Activated B cell treated with CpG ODN at 0.5 μM for 24 hours (primary cell): ENCODE results near the gene SLC17A8. TPM values are rescaled to one million over a fixed set of nuclear protein-coding genes. Genes with fewer than 3 reads are reported as not detected.
"Not testable (repeated sequence)": the region's sequence is repeated elsewhere in the genome, so short reads cannot be mapped to it uniquely, and the experiment has no call there.

Experiments
- ATAC-seq: fragments of 200-7000 bp; cut with Tn5 transposase; one replicate; pipeline ENCODE4 v1.10.0; 2021; ENCODE audit warnings: low read depth, mild to moderate bottlenecking, moderate library complexity
- CTCF ChIA-PET: fragments of 350-600 bp; sonication (Branson Sonifier 250); formaldehyde crosslinking; loops from one replicate; lab custom pipeline; 2021; ENCODE audit warnings: antibody characterized with exemption; lab: Charles Lee
- POLR2A ChIA-PET: fragments of 350-600 bp; sonication (Branson Sonifier 250); formaldehyde crosslinking; loops from one replicate; lab custom pipeline; 2021; ENCODE audit warnings: antibody characterized with exemption; lab: Charles Lee
- DNase-seq: peaks from one replicate; pipeline ENCODE4 v3.0.0; 2022
- H3K27ac Mint-ChIP-seq: one replicate; pipeline ENCODE4 v1.8.0; 2020; ENCODE audit warnings: mixed read lengths
- H3K27me3 Mint-ChIP-seq: one replicate; pipeline ENCODE4 v1.8.0; 2021; ENCODE audit warnings: mixed read lengths
- H3K36me3 Mint-ChIP-seq: one replicate; pipeline ENCODE4 v1.8.0; 2021; ENCODE audit warnings: low read depth, mixed read lengths
- H3K4me1 Mint-ChIP-seq: one replicate; pipeline ENCODE4 v1.8.0; 2021; ENCODE audit warnings: mixed read lengths
- H3K4me3 Mint-ChIP-seq: one replicate; pipeline ENCODE4 v1.8.0; 2020; ENCODE audit warnings: mild to moderate bottlenecking, mixed read lengths
- H3K9me3 Mint-ChIP-seq: one replicate; pipeline ENCODE4 v1.8.0; 2020; ENCODE audit warnings: mixed read lengths
- intact Hi-C: fragments of 100-400 bp; cut with micrococcal nuclease; formaldehyde crosslinking; loops from one replicate; pipeline ENCODE4 v1.15.1; 2024
- total RNA-seq: library from RNA; stranded (reverse); gene quantifications from 2 replicates; pipeline ENCODE4 v1.2.3, GENCODE V29; 2022
- TF ChIP-seq, protein P1 (sequence below): fragments of 200-600 bp; IDR thresholded peaks from one replicate; pipeline ENCODE4 v1.8.0; 2022; ENCODE audit warnings: antibody characterized with exemption, mild to moderate bottlenecking

Gene SLC17A8
- total RNA-seq, 1 donor from 2014 or later, result not detected

DNA sequence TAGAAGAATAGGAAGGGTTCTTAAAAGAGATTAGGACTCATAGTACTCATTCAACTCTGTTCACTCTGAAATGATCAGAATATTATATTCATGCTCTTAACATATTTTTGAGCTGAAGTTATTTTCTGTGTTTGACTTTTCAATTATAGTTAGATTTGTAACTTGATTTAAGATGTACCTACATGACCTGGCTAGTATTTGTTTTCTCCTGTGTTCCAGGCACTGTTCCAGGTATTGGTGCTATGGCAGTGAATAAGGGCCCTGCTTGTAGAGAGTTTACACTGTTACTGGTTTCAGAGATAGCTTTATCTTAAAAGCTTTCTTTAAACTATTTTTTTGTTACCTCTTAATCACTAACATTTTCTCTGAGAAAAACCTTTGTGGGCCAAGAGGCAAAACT, 19.1 kb upstream of the SLC17A8 start:
- Mint-ChIP-seq H3K4me1 (no peaks in the 10 kb centered on the region), H3K36me3 (peaks cover 68% of the 10 kb centered on the region), H3K27me3 (no peaks in the 10 kb centered on the region), H3K4me3 (no peak overlapping the region), H3K27ac (no peak overlapping the region), H3K9me3 (peaks cover 3% of the 10 kb centered on the region)
- DNase-seq, result no peak
- ChIA-PET CTCF (no interaction called here), POLR2A (no interaction called here)
- TF ChIP-seq, protein P1, sequence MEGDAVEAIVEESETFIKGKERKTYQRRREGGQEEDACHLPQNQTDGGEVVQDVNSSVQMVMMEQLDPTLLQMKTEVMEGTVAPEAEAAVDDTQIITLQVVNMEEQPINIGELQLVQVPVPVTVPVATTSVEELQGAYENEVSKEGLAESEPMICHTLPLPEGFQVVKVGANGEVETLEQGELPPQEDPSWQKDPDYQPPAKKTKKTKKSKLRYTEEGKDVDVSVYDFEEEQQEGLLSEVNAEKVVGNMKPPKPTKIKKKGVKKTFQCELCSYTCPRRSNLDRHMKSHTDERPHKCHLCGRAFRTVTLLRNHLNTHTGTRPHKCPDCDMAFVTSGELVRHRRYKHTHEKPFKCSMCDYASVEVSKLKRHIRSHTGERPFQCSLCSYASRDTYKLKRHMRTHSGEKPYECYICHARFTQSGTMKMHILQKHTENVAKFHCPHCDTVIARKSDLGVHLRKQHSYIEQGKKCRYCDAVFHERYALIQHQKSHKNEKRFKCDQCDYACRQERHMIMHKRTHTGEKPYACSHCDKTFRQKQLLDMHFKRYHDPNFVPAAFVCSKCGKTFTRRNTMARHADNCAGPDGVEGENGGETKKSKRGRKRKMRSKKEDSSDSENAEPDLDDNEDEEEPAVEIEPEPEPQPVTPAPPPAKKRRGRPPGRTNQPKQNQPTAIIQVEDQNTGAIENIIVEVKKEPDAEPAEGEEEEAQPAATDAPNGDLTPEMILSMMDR, result no peak
- no peak for ATAC-seq
- intact Hi-C loops, result no loop called here

DNA sequence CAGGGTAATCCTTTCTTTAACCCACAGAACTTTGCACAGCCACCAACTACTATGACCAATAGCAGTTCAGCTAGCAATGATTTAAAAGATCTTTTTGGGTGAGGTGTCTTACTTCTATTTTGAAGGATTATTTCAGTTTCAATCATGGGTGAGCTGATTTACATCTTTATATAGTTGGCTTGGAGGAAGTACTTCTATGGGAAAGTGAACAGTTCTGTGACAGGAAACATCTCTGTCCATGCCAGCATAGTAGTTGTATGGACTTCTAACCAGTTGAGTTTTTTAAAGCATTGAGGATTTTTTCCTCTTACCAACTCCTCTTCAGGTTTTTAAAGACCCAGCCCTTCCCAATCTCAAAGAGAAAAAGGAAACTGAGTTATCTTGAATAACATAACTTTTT, 17.8 kb upstream of the SLC17A8 start:
- intact Hi-C loops, result no loop called here
- peaks cover 55% of the 10 kb centered on the region for H3K36me3 Mint-ChIP-seq

DNA sequence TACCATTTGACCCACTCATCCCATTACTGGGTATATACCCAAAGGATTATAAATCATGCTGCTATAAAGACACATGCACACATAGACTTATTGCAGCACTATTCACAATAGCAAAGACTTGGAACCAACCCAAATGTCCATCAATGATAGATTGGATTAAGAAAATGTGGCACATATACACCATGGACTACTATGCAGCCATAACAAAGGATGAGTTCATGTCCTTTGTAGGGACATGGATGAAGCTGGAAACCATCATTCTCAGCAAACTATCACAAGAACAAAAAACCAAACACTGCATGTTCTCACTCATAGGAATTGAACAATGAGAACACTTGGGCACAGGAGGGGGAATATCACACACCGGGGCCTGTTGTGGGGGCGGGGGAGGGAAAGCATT, 14.0 kb upstream of the SLC17A8 start:
- H3K4me3 Mint-ChIP-seq, CTCF ChIA-PET, H3K27me3 Mint-ChIP-seq, ATAC-seq, H3K27ac Mint-ChIP-seq, DNase-seq, H3K9me3 Mint-ChIP-seq, intact Hi-C loops, H3K4me1 Mint-ChIP-seq, POLR2A ChIA-PET: not testable (repeated sequence)
- H3K36me3 Mint-ChIP-seq, result peaks cover 20% of the 10 kb centered on the region

More for the DNA sequence above, 17.8 kb upstream of the SLC17A8 start:
- TF ChIP-seq, protein P1, result no peak
- Mint-ChIP-seq H3K4me1 (no peaks in the 10 kb centered on the region), H3K27ac (no peak overlapping the region), H3K4me3 (no peak overlapping the region), H3K9me3 (peaks cover 3% of the 10 kb centered on the region), H3K27me3 (no peaks in the 10 kb centered on the region)
- DNase-seq (no peak), ATAC-seq (no peak)
- ChIA-PET POLR2A (no interaction called here), CTCF (no interaction called here)

DNA sequence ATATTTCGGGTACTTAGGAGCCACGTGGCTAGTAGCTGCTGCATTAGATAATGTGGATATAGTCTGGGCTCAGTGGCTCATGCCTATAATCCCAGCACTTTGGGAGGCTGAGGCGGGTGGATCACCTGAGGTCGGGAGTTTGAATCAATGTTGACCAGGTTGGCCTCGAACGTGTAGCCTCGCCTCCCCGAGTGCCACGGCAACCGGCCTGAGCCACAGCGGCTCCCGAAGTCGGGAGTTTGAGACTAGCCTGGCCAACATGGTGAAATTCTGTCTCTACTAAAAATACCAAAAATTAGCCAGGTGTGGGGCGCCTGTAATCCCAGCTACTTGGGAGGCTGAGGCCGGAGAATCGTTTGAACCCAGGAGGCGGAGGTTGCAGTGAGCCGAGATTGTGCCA, 12.5 kb upstream of the SLC17A8 start:
- POLR2A ChIA-PET, CTCF ChIA-PET, intact Hi-C loops: not testable (repeated sequence)

DNA sequence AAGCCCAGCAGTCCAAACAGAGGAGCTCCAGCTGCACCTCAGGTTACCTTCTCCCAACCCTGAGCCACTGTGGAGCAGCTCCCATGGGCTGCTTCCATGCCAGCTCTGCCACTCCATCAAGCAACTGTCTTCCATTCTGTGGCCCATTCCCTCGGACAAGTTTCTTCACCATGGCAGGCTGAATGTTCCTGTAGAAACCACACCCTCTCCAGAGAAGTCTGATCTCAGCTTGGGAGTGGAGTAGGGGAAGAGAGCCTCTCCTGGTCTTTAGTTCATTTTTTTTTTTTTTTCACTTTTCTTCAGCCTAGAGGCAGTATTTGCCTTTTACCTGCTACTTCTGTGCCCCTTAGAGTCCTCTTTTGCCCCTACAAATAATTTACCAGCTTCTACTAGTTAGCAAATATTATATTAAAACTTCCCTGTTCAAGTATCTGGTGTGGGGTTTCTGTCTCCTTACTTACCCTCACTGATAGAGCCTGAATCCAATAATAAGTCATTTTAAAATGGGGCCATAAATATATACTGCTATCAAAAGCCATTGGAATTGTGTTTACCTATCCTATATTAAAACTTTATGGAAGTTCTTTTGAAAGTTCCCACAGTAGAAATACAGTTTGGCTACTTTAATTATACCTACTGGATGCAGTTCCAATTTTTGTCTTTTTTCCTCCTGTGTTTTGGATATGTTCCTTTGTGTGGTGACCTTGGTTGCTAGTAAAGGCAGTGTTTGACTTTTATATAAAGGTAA, 11.7 kb upstream of the SLC17A8 start:
- ATAC-seq, result no peak
- CTCF ChIA-PET, result no interaction called here

More for the DNA sequence above, 12.5 kb upstream of the SLC17A8 start:
- H3K27me3 Mint-ChIP-seq, ATAC-seq, H3K36me3 Mint-ChIP-seq, H3K9me3 Mint-ChIP-seq, DNase-seq, H3K4me1 Mint-ChIP-seq, H3K4me3 Mint-ChIP-seq, H3K27ac Mint-ChIP-seq: not testable (repeated sequence)

DNA sequence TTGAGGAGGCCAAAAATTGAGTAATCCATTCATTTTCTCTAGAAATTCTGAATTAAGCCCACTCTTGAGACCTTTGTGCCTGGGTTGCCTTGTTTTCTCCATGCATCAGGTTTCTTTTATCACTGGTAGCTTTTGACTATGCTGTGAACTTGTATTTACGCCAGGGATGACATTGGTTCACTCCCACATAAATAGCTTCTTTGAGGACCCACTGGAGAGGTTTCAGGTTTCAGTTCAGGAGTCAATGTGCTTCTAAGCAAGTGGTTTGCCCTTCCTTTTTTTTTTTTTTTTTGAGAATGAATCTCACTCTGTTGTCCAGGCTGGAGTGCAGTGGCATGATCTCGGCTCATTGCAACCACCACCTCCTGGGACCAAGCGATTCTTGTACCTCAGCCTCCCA, 10.2 kb upstream of the SLC17A8 start:
- intact Hi-C loops, result no loop called here
- H3K9me3 Mint-ChIP-seq, result peaks cover 3% of the 10 kb centered on the region
- POLR2A ChIA-PET, result no interaction called here
- no peaks in the 10 kb centered on the region for H3K27me3 Mint-ChIP-seq
- H3K27ac Mint-ChIP-seq, result no peak overlapping the region
- DNase-seq, result no peak
- TF ChIP-seq, protein P1, result no peak
- ATAC-seq, result no peak
- H3K4me3 Mint-ChIP-seq, result no peak overlapping the region
- peaks cover 4% of the 10 kb centered on the region for H3K36me3 Mint-ChIP-seq
- CTCF ChIA-PET, result no interaction called here
- no peaks in the 10 kb centered on the region for H3K4me1 Mint-ChIP-seq

More for the DNA sequence above, 11.7 kb upstream of the SLC17A8 start:
- intact Hi-C loops, result no loop called here
- H3K27ac Mint-ChIP-seq, result no peak overlapping the region
- TF ChIP-seq, protein P1, result no peak
- POLR2A ChIA-PET, result no interaction called here
- H3K9me3 Mint-ChIP-seq, result peaks cover 3% of the 10 kb centered on the region
- no peaks in the 10 kb centered on the region for H3K4me1 Mint-ChIP-seq
- H3K4me3 Mint-ChIP-seq, result no peak overlapping the region
- H3K36me3 Mint-ChIP-seq, result peaks cover 8% of the 10 kb centered on the region
- no peak for DNase-seq
- no peaks in the 10 kb centered on the region for H3K27me3 Mint-ChIP-seq
